Prostate gland (tissue), 2 donors: ENCODE results near the gene ITPRID2.

Experiments
- CTCF ChIP-seq, 4 experiments: fragments of 200-600 bp in 2 of 4; fragments of 450-650 bp in 2 of 4; sonication (generic) in 2 of 4; IDR thresholded peaks; 1 replicate in 3 of 4; 2 replicates in 1 of 4; pipeline ENCODE4 v1.5.1; 2016 to 2019; ENCODE audit warnings: antibody characterized with exemption in 4 of 4, mild to moderate bottlenecking in 2 of 4, moderate library complexity in 2 of 4
- POLR2A ChIP-seq: fragments of 450-650 bp; IDR thresholded peaks from one replicate; pipeline ENCODE4 v1.6.1; 2016; ENCODE audit warnings: antibody characterized with exemption, mild to moderate bottlenecking
- POLR2AphosphoS5 ChIP-seq: sonication (generic); formaldehyde crosslinking; IDR thresholded peaks from one replicate; pipeline ENCODE4 v1.6.1; 2017; ENCODE audit warnings: antibody characterized with exemption

GRCh38 chr2:181916726-181917718 lies 25.5 kb downstream of the ITPRID2 start:
- TF ChIP-seq POLR2A (no peak), CTCF (IDR thresholded peaks at IDR 0.05) (no peak), POLR2AphosphoS5 (no peak)
